ENCODE data around the gene DHRS7B. TPM values are rescaled to one million over a fixed set of nuclear protein-coding genes. Genes with fewer than 3 reads are reported as not detected.

The DHRS7B gene
- total RNA-seq, 1 experiment from 2014 or later = 29.5 TPM

DNA sequence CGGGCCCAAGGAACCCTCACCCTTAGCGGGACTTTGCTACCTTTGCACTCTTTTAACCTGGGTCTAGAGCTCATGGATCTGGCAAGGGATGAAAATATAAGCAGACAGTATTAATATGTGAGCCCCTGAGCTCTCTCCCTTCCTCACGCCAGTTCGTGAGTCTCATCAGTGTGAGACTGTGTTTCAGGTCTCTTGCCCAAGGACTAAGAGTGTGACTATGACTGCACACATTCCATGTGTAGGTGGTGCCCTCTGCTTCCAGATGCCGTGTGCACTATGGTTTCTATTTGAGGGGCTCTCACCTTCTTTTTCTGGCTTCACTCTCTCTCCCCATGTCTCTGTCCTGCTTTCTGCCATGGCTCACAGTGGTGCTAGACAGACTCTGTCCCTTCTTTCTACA is 40.5 kb downstream of the DHRS7B start:
- no TSS peak for BruUV-seq (replicated peaks)
- H3K36me3 ChIP-seq (ENCODE audit: low read depth, low read length) = no peaks in the 10 kb centered on the region
- CTCF ChIA-PET = no interaction called here

DNA sequence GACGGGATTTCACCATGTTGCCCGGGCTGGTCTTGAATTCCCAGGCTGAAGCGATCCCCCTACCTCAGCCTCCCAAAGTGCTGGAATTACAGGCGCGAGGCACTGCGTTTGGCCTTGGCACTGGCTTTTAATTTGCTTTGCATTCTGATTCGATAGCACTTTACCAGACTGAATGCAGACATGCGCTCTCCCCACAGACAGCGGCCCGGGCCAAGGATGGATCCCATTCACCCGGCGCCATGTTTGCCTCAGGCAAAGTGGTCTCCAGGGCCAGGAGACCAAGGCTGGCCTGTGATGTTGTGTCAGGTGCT is 41.7 kb downstream of the DHRS7B start:
- ChIA-PET CTCF (no interaction called here), POLR2A (ENCODE audit: unreplicated experiment) (no interaction called here)
- no peaks in the 10 kb centered on the region for H3K79me2 ChIP-seq (ENCODE audit: low read length)
- H4K20me1 ChIP-seq (ENCODE audit: low read length) = no peaks in the 10 kb centered on the region
- no peaks in the 10 kb centered on the region for H3K9me2 ChIP-seq (replicated peaks; ENCODE audit: low read length)
- peaks cover 7% of the 10 kb centered on the region; the same call in 1 of the 2 replicates for H3K36me3 ChIP-seq (ENCODE audit: low read depth, low read length)
- no peak overlapping the region for H3K4me2 ChIP-seq (ENCODE audit: low read length)
- no peaks in the 10 kb centered on the region for H3K9me3 ChIP-seq (ENCODE audit: low read length)
- no peaks in the 10 kb centered on the region for H3K27me3 ChIP-seq (ENCODE audit: low read length)
- no peak overlapping the region for H3K27ac ChIP-seq (ENCODE audit: low read length)
- no peak overlapping the region for H2AFZ ChIP-seq (ENCODE audit: low read length)
- H3K4me3 ChIP-seq (ENCODE audit: low read length) = no peak overlapping the region
- ATAC-seq = no peak
- no peak overlapping the region for H3K9ac ChIP-seq (ENCODE audit: low read length)
- no TSS peak for BruUV-seq (replicated peaks)
- TF ChIP-seq, protein P1, sequence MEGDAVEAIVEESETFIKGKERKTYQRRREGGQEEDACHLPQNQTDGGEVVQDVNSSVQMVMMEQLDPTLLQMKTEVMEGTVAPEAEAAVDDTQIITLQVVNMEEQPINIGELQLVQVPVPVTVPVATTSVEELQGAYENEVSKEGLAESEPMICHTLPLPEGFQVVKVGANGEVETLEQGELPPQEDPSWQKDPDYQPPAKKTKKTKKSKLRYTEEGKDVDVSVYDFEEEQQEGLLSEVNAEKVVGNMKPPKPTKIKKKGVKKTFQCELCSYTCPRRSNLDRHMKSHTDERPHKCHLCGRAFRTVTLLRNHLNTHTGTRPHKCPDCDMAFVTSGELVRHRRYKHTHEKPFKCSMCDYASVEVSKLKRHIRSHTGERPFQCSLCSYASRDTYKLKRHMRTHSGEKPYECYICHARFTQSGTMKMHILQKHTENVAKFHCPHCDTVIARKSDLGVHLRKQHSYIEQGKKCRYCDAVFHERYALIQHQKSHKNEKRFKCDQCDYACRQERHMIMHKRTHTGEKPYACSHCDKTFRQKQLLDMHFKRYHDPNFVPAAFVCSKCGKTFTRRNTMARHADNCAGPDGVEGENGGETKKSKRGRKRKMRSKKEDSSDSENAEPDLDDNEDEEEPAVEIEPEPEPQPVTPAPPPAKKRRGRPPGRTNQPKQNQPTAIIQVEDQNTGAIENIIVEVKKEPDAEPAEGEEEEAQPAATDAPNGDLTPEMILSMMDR (conservative IDR thresholded peaks at IDR 0.05; ENCODE audit: low read depth, low read length) = no peak
- TF ChIP-seq EZH2phosphoT487 (IDR thresholded peaks at IDR 0.05; ENCODE audit: borderline replicate concordance, low read length) = no peak
- no peak for TF ChIP-seq EZH2 (IDR thresholded peaks at IDR 0.05; ENCODE audit: low read length, unreplicated experiment)
- H3F3A ChIP-seq (ENCODE audit: low read length, unreplicated experiment) = no peaks in the 10 kb centered on the region
- no peaks in the 10 kb centered on the region for H3K4me1 ChIP-seq (ENCODE audit: insufficient read depth, low read length)
- intact Hi-C loops (cut with micrococcal nuclease) = no loop called here
- DNase-seq = no peak

More for the DNA sequence above, 40.5 kb downstream of the DHRS7B start:
- no peaks in the 10 kb centered on the region for H3F3A ChIP-seq (ENCODE audit: low read length, unreplicated experiment)
- H2AFZ ChIP-seq (ENCODE audit: low read length) = no peak overlapping the region
- intact Hi-C loops (cut with micrococcal nuclease) = no loop called here
- no peaks in the 10 kb centered on the region for H3K79me2 ChIP-seq (ENCODE audit: low read length)
- no peaks in the 10 kb centered on the region for H3K9me2 ChIP-seq (replicated peaks; ENCODE audit: low read length)
- no peak for TF ChIP-seq EZH2 (IDR thresholded peaks at IDR 0.05; ENCODE audit: low read length, unreplicated experiment)
- no peak for TF ChIP-seq EZH2phosphoT487 (IDR thresholded peaks at IDR 0.05; ENCODE audit: borderline replicate concordance, low read length)
- TF ChIP-seq, protein P1 (conservative IDR thresholded peaks at IDR 0.05; ENCODE audit: low read depth, low read length) = no peak
- no peak overlapping the region for H3K4me3 ChIP-seq (ENCODE audit: low read length)
- H3K27me3 ChIP-seq (ENCODE audit: low read length) = no peaks in the 10 kb centered on the region
- H3K27ac ChIP-seq (ENCODE audit: low read length) = no peak overlapping the region
- no peaks in the 10 kb centered on the region for H3K4me1 ChIP-seq (ENCODE audit: insufficient read depth, low read length)
- H3K9ac ChIP-seq (ENCODE audit: low read length) = no peak overlapping the region
- no peak for DNase-seq
- H3K9me3 ChIP-seq (ENCODE audit: low read length) = no peaks in the 10 kb centered on the region
- H4K20me1 ChIP-seq (ENCODE audit: low read length) = no peaks in the 10 kb centered on the region
- POLR2A ChIA-PET (ENCODE audit: unreplicated experiment) = no interaction called here
- no peak overlapping the region for H3K4me2 ChIP-seq (ENCODE audit: low read length)
- ATAC-seq = no peak

DNA sequence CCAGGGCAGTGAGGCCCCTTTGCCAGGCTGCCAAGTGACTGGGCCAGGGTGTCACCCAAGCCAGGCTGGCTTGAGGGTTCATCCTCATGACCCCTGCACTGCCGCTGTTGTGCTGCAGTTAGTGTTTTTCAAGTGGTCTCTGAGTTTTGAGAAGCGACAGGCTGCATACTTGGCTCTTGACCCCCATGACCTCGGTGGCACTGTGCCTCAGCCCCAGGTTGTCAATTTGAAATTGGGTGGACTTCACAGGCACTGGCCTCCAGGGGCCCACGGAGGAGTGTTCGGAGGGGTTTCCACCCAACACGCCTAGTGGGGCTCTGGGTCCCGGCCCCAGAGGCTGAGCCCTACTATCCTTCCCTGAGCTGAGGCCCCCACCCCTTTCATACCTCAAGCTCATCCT is 42.7 kb downstream of the DHRS7B start:
- Histone ChIP-seq H3F3A (ENCODE audit: low read length, unreplicated experiment) (no peaks in the 10 kb centered on the region), H3K36me3 (ENCODE audit: low read depth, low read length) (peaks cover 12% of the 10 kb centered on the region), H2AFZ (ENCODE audit: low read length) (no peak overlapping the region), H3K4me2 (ENCODE audit: low read length) (no peak overlapping the region), H3K27me3 (ENCODE audit: low read length) (no peaks in the 10 kb centered on the region), H3K4me3 (ENCODE audit: low read length) (no peak overlapping the region), H3K27ac (ENCODE audit: low read length) (no peak overlapping the region), H4K20me1 (ENCODE audit: low read length) (no peaks in the 10 kb centered on the region), H3K79me2 (ENCODE audit: low read length) (no peaks in the 10 kb centered on the region), H3K9ac (ENCODE audit: low read length) (no peak overlapping the region), H3K9me3 (ENCODE audit: low read length) (no peaks in the 10 kb centered on the region), H3K4me1 (ENCODE audit: insufficient read depth, low read length) (no peaks in the 10 kb centered on the region), H3K9me2 (replicated peaks; ENCODE audit: low read length) (no peaks in the 10 kb centered on the region)
- TF ChIP-seq EZH2phosphoT487 (IDR thresholded peaks at IDR 0.05; ENCODE audit: borderline replicate concordance, low read length) = no peak
- TF ChIP-seq, protein P1 (conservative IDR thresholded peaks at IDR 0.05; ENCODE audit: low read depth, low read length) = no peak
- POLR2A ChIA-PET (ENCODE audit: unreplicated experiment) = no interaction called here
- CTCF ChIA-PET = no interaction called here
- DNase-seq = no peak
- BruUV-seq (replicated peaks) = no TSS peak
- ATAC-seq = no peak
- intact Hi-C loops (cut with micrococcal nuclease) = no loop called here

Data from PC-3 (cell line).